ENCODE measurements around the gene PRCD.

The PRCD gene

GRCh38 chr17:76544546-76545365, 4.9 kb downstream of the PRCD start:
- H3K4me3 ChIP-seq (ENCODE audit: low read depth, low read length), result no peak overlapping the region
- no peak for TF ChIP-seq CTCF (IDR thresholded peaks at IDR 0.05; ENCODE audit: low read depth, low read length)

GRCh38 chr17:76545918-76546555, 6.2 kb downstream of the PRCD start:
- no peak for TF ChIP-seq CTCF (IDR thresholded peaks at IDR 0.05; ENCODE audit: low read depth, low read length)
- H3K4me3 ChIP-seq (ENCODE audit: low read depth, low read length), result no peak overlapping the region

- H3K4me3 ChIP-seq (ENCODE audit: low read depth, low read length), result no peak overlapping the region
- no peak for TF ChIP-seq CTCF (IDR thresholded peaks at IDR 0.05; ENCODE audit: low read depth, low read length)
Observed at GRCh38 chr17:76546556-76547182, 6.8 kb downstream of the PRCD start.

- TF ChIP-seq CTCF (IDR thresholded peaks at IDR 0.05; ENCODE audit: low read depth, low read length), result peak; percentile 66
- no peak overlapping the region for H3K4me3 ChIP-seq (ENCODE audit: low read depth, low read length)
Observed at GRCh38 chr17:76547183-76547641, 7.4 kb downstream of the PRCD start.

GRCh38 chr17:76547642-76548202, 7.9 kb downstream of the PRCD start:
- H3K4me3 ChIP-seq (ENCODE audit: low read depth, low read length), result no peak overlapping the region
- TF ChIP-seq CTCF (IDR thresholded peaks at IDR 0.05; ENCODE audit: low read depth, low read length), result no peak

GRCh38 chr17:76548378-76549214, 8.8 kb downstream of the PRCD start:
- no peak for TF ChIP-seq CTCF (IDR thresholded peaks at IDR 0.05; ENCODE audit: low read depth, low read length)
- H3K4me3 ChIP-seq (ENCODE audit: low read depth, low read length), result no peak overlapping the region

All from WI38 (cell line).